Measurements from ENCODE around the gene TNS3.

Gene TNS3

GRCh38 chr7:47277321-47277781, 304.6 kb downstream of the TNS3 start:
- no peak for DNase-seq (ENCODE audit: low read depth)
- TF ChIP-seq MYC (IDR thresholded peaks at IDR 0.05; ENCODE audit: low read depth, low read length), result no peak
- no peak for TF ChIP-seq POLR2A (IDR thresholded peaks at IDR 0.05; ENCODE audit: extremely low read depth, insufficient read length)
- TF ChIP-seq CTCF (IDR thresholded peaks at IDR 0.05; ENCODE audit: low read depth, low read length), result no peak
- TF ChIP-seq, protein P1, sequence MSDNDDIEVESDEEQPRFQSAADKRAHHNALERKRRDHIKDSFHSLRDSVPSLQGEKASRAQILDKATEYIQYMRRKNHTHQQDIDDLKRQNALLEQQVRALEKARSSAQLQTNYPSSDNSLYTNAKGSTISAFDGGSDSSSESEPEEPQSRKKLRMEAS (IDR thresholded peaks at IDR 0.05; ENCODE audit: low read depth, low read length), result no peak
- no peak overlapping the region for H3K4me3 ChIP-seq (ENCODE audit: low read depth, low read length)

GRCh38 chr7:47273974-47274766, 307.7 kb downstream of the TNS3 start:
- no peak for DNase-seq (ENCODE audit: low read depth)
- no peak overlapping the region for H3K4me3 ChIP-seq (ENCODE audit: low read depth, low read length)
- TF ChIP-seq, protein P1 (IDR thresholded peaks at IDR 0.05; ENCODE audit: low read depth, low read length), result no peak
- TF ChIP-seq POLR2A (IDR thresholded peaks at IDR 0.05; ENCODE audit: extremely low read depth, insufficient read length), result no peak
- TF ChIP-seq MYC (IDR thresholded peaks at IDR 0.05; ENCODE audit: low read depth, low read length), result no peak
- TF ChIP-seq CTCF (IDR thresholded peaks at IDR 0.05; ENCODE audit: low read depth, low read length), result no peak

DNA sequence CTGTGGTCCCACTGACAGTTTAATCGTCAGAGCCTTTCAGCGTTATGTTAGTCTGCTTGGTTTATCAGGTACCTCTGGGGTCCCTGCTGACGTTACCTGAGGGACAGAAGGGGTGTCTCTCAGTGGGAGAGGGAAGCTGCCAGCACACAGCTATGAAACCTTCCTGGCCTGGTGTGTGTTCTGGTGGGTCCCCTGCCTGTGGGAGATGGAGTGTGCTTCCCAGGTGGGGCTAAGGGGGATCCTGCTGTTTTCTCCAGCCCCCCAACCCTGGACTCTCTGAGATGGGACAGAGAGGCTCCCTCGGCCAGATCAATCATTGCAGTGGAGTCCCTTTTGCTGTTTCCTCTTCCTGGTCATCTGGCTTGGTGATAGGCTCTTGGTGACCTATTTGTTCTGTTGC, 308.8 kb downstream of the TNS3 start:
- H3K4me3 ChIP-seq (ENCODE audit: low read depth, low read length), result no peak overlapping the region
- no peak for DNase-seq (ENCODE audit: low read depth)
- no peak for TF ChIP-seq POLR2A (IDR thresholded peaks at IDR 0.05; ENCODE audit: extremely low read depth, insufficient read length)
- no peak for TF ChIP-seq CTCF (IDR thresholded peaks at IDR 0.05; ENCODE audit: low read depth, low read length)
- TF ChIP-seq, protein P1 (IDR thresholded peaks at IDR 0.05; ENCODE audit: low read depth, low read length), result no peak
- no peak for TF ChIP-seq MYC (IDR thresholded peaks at IDR 0.05; ENCODE audit: low read depth, low read length)

GRCh38 chr7:47271749-47272148, 310.2 kb downstream of the TNS3 start:
- DNase-seq (ENCODE audit: low read depth), result no peak
- no peak overlapping the region for H3K4me3 ChIP-seq (ENCODE audit: low read depth, low read length)
- TF ChIP-seq, protein P1 (IDR thresholded peaks at IDR 0.05; ENCODE audit: low read depth, low read length), result no peak
- TF ChIP-seq POLR2A (IDR thresholded peaks at IDR 0.05; ENCODE audit: extremely low read depth, insufficient read length) (no peak), CTCF (IDR thresholded peaks at IDR 0.05; ENCODE audit: low read depth, low read length) (no peak), MYC (IDR thresholded peaks at IDR 0.05; ENCODE audit: low read depth, low read length) (no peak)

GRCh38 chr7:47268851-47269836, 312.8 kb downstream of the TNS3 start:
- no peak overlapping the region for H3K4me3 ChIP-seq (ENCODE audit: low read depth, low read length)
- TF ChIP-seq MYC (IDR thresholded peaks at IDR 0.05; ENCODE audit: low read depth, low read length) (no peak), CTCF (IDR thresholded peaks at IDR 0.05; ENCODE audit: low read depth, low read length) (no peak), POLR2A (IDR thresholded peaks at IDR 0.05; ENCODE audit: extremely low read depth, insufficient read length) (no peak)
- TF ChIP-seq, protein P1 (IDR thresholded peaks at IDR 0.05; ENCODE audit: low read depth, low read length), result no peak
- no peak for DNase-seq (ENCODE audit: low read depth)
